22Rv1 (cell line): ENCODE results near the gene PPARD.
"Not testable (repeated sequence)": the region's sequence is repeated elsewhere in the genome, so short reads cannot be mapped to it uniquely, and the experiment has no call there.

ENCODE experiments used
- H3K27ac ChIP-seq: fragments of 450-650 bp; 2 replicates; pipeline ENCODE4 v1.5.1; 2017
- ZFX ChIP-seq: fragments of 450-650 bp; IDR thresholded peaks from 2 replicates; pipeline ENCODE4 v1.6.1; 2017; ENCODE audit warnings: antibody characterized with exemption, borderline replicate concordance
- TF ChIP-seq, protein P1 (sequence below): fragments of 450-650 bp; IDR thresholded peaks from 2 replicates; pipeline ENCODE4 v1.5.1; 2017; ENCODE audit warnings: mild to moderate bottlenecking

Gene PPARD

DNA sequence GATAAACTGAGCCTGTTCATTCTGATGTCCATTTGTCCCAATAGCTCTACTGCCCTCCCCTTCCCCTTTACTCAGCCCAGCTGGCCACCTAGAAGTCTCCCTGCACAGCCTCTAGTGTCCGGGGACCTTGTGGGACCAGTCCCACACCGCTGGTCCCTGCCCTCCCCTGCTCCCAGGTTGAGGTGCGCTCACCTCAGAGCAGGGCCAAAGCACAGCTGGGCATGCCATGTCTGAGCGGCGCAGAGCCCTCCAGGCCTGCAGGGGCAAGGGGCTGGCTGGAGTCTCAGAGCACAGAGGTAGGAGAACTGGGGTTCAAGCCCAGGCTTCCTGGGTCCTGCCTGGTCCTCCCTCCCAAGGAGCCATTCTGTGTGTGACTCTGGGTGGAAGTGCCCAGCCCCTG lies 85.1 kb downstream of the PPARD start:
- no peak overlapping the region for H3K27ac ChIP-seq
- TF ChIP-seq ZFX: no peak
- TF ChIP-seq, protein P1, sequence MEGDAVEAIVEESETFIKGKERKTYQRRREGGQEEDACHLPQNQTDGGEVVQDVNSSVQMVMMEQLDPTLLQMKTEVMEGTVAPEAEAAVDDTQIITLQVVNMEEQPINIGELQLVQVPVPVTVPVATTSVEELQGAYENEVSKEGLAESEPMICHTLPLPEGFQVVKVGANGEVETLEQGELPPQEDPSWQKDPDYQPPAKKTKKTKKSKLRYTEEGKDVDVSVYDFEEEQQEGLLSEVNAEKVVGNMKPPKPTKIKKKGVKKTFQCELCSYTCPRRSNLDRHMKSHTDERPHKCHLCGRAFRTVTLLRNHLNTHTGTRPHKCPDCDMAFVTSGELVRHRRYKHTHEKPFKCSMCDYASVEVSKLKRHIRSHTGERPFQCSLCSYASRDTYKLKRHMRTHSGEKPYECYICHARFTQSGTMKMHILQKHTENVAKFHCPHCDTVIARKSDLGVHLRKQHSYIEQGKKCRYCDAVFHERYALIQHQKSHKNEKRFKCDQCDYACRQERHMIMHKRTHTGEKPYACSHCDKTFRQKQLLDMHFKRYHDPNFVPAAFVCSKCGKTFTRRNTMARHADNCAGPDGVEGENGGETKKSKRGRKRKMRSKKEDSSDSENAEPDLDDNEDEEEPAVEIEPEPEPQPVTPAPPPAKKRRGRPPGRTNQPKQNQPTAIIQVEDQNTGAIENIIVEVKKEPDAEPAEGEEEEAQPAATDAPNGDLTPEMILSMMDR: no peak

DNA sequence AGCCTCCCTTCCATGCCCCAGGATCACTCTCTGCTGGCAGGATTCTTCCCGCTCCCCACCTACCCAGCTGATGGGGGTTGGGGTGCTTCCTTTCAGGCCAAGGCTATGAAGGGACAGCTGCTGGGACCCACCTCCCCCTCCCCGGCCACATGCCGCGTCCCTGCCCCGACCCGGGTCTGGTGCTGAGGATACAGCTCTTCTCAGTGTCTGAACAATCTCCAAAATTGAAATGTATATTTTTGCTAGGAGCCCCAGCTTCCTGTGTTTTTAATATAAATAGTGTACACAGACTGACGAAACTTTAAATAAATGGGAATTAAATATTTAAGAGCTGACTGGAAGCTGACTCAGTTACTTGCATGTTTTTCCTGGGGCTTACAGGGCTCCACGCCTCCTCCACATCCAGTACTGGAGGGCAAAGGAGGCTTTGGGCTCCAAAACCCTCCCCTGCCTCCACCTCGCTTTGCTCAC lies 85.5 kb downstream of the PPARD start:
- H3K27ac ChIP-seq: no peak overlapping the region
- TF ChIP-seq, protein P1: no peak
- TF ChIP-seq ZFX: no peak

DNA sequence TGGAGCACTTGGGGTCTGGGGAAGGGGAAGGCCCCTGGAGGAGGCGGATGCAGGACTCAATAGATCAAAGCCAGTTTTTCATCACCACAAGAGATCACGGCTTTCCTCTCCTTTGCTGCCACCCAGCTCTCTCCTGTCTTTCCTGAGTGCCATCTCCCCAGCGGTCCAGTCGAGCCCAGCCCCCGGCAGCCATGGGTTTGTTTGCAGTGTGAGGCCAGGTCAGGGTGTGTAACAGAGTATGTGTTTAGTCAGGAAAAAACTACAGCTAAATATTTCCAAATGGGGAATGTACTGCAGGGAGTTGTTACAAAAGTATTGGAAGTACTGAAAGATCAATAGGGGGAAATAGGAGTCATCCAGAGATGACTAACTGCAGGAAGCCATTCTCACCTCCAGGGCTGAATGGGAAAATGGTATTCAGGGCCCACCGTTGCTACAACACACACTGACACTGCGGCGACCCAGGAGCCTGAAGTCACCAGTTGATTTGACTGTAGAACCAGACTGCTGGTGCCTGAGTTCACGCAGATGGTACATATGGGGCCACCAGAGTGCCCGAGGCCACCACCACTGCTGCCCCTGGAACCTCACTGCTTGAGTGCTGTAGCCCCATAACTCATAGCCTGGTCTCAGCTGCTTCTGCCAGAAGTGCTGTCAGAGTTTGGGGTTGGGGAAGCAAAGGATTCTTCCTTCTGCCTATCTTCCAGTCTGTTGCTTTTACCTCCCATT lies 86.2 kb downstream of the PPARD start:
- TF ChIP-seq, protein P1: no peak
- no peak for TF ChIP-seq ZFX
- H3K27ac ChIP-seq: no peak overlapping the region

DNA sequence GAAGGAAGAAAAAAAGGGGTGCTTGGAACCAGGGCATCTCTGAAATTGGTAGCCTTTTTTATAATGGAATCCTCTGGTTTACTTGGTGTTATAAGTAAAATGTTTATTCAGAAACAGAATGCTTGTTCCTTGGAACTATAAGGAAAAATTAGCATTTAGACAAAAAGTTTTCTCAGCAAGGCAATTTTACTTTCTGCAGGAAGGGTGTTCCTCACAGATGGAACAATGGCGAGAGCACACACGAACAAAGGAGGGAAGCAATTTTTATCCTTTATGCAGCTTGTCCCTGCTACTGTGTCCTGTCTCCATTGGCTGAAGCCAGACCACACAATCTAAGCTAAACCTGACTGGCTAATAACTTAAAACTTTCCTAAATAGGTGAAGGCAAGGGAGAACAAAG lies 87.1 kb downstream of the PPARD start:
- no peak overlapping the region for H3K27ac ChIP-seq
- TF ChIP-seq, protein P1: no peak
- TF ChIP-seq ZFX: no peak

DNA sequence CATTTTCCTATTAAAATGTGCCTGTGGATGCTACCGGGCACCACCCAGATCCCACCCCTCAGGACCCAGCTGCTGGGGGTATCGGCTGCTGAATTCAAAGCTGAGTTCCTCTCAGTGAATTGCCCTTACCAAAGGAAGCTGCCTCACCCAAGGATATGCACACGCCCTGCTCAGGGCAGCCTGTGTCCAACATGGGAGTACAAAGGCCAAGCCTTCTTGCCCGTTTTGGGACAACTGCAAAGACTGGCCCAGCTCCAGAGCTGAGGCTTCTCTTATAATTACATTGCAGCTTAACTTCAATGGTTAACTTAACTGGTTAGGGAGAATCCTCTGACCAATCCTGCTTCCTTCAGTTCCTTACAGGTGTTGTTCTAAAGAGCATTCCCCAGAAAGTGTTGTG lies 89.9 kb downstream of the PPARD start:
- no peak overlapping the region for H3K27ac ChIP-seq
- TF ChIP-seq, protein P1: no peak
- TF ChIP-seq ZFX: no peak

DNA sequence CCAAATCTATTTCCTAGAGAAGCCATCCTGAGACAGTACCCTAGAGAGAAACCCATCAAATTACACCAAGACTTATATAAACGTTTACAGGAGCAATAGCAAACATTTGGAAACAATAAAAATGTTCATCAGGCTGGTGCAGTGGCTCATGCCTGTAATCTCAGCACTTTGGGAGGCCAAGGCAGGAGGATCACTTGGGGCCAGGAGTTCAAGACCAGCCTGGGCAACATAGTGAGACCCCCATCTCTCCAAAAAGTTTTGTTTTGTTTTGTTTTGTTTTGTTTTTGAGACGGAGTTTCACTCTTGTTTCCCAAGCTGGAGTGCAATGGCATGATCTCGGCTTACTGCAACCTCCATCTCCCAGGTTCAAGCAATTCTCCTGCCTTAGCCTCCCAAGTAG lies 90.3 kb downstream of the PPARD start:
- H3K27ac ChIP-seq: not testable (repeated sequence)

DNA sequence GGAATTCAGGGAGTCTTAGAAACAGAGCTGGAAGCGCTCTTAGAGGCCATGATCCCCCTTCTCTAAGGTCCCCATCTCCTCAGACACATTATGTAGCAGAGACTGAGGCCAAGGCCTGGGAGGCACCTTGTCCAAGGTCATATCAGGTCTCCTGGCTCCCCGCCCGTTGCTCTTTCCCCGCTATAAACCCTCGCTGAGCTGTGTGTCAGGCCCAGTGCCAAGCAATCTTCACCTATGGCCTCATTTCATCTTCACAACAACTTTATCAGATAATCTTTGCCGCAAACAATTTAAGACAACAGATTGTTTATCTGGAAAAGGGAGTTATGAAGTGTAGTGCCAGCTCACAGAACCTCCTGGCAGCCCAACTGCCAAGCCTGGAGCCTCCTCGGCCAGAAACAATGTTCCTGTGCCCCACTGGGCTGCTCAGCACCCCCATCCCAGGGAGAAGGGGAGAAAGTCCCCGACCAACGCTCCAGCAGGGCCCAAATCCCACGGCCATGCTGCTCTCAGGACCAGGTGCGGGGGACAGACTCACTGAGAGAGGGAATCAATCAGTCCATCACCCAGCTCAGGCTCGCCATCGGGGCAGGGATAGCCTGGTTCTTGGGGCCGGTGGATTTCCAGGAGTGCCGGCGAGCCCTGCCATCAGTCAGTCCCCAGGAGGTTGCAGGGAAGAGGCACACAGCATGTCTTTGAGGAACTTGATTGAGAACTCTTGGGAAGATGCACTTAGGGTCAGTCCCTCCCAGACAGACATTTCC lies 92.9 kb downstream of the PPARD start:
- TF ChIP-seq ZFX: no peak
- TF ChIP-seq, protein P1: no peak
- no peak overlapping the region for H3K27ac ChIP-seq
